HEK293 (cell line): ENCODE measurements around the gene PKNOX1.
"Not testable (repeated sequence)": the region's sequence is repeated elsewhere in the genome, so short reads cannot be mapped to it uniquely, and the experiment has no call there.

Source experiments
- KLF10 ChIP-seq: fragments of 450-650 bp; IDR thresholded peaks from 2 replicates; pipeline ENCODE4 v1.5.1; 2018; ENCODE audit warnings: missing biosample characterization, mild to moderate bottlenecking, missing genetic modification characterization
- ZNF223 ChIP-seq: fragments of 450-650 bp; formaldehyde crosslinking; IDR thresholded peaks from 2 replicates; pipeline ENCODE4 v1.5.1; 2016; ENCODE audit warnings: missing biosample characterization, missing genetic modification characterization
- TF ChIP-seq, protein P1 (sequence below): fragments of 450-650 bp; formaldehyde crosslinking; IDR thresholded peaks from 2 replicates; pipeline ENCODE4 v1.5.1; 2016; ENCODE audit warnings: missing biosample characterization, missing genetic modification characterization

DNA sequence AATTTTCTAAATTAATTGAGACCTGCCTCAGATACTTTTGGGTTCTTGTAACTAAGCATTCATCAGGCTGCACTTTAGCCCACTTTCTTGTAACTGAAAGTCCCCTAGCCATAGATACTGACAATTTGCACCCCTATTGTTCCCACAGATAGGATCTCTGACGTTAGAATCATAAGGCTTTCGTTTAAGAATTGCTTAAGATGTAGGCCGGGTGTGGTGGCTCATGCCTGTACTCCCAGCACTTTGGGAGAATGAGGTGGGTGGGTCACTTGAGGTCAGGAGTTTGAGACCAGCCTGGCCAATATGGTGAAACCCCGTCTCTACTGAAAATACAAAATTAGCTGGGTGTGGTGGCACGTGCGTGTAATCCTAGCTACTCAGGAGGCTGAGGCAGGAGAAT lies 16.2 kb upstream of the PKNOX1 start:
- TF ChIP-seq, protein P1, sequence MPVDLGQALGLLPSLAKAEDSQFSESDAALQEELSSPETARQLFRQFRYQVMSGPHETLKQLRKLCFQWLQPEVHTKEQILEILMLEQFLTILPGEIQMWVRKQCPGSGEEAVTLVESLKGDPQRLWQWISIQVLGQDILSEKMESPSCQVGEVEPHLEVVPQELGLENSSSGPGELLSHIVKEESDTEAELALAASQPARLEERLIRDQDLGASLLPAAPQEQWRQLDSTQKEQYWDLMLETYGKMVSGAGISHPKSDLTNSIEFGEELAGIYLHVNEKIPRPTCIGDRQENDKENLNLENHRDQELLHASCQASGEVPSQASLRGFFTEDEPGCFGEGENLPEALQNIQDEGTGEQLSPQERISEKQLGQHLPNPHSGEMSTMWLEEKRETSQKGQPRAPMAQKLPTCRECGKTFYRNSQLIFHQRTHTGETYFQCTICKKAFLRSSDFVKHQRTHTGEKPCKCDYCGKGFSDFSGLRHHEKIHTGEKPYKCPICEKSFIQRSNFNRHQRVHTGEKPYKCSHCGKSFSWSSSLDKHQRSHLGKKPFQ (tag by site-specific recombination), result not testable (repeated sequence)
- not testable (repeated sequence) for TF ChIP-seq KLF10; ZNF223 (tag by site-specific recombination)
